HG03354 (cell line): ENCODE results near the gene IL36A.

Experiments used
- ATAC-seq: cut with Tn5 transposase; IDR thresholded peaks from one replicate; pipeline ENCODE4 v1.9.1; 2021; ENCODE audit warnings: mild to moderate bottlenecking; ENCODE audit not compliant: unreplicated experiment, poor library complexity, severe bottlenecking

IL36A gene

DNA sequence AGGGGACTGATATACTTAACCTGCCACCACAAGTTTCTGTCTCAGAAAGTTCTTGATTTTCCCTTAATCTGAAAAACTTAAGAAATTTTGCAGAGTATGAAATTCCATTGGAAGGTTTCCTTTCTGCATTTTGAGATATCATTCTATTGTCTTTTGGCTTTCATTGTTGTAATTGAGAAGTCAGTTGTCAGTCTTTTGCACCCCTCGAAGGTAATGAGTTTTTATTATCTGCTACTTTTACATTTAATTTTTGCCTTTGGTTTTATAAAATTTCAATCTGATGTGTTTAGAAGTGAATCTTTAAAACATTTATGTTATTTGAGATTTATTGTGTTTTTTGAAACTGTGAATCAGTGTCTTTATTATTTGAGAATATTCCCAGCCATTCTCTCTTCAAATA is 4.8 kb upstream of the IL36A start:
- ATAC-seq = no peak

DNA sequence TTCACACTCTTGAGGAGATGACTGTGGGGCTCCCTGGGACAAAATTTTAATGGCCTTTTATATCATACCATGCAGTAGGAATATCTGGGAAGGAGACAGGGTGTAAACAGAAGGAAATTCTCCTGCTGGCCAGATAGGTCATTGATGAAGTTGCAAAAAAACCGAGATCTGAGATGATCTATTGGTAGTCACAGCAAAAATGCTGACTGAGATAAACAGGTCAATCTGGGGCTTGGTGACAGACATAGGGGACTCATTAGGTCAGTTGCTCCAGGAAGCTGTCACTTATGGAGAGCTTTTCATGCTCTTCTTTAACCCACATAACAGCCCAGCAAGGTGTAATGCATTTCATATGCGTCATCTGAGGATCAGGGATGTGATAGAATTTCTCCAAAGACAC is 2.6 kb upstream of the IL36A start:
- ATAC-seq = no peak

DNA sequence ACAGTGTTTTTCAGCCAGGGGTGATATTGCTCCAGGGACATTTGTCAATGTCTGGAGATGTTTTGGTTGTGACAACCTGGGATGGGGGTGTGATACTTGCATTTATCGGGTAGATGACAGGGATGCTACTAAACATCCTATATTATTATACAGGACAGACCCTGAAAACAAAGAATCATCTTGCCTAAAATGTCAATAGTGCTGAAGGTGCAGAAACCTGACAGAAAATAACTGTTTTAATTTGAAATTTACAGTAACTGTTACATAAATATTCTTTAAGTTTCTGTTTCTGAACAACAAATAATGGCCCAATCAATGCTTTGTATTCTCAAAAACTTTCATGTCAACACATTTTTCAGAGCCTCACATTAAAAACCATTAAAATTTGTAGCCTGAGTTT is 2.0 kb downstream of the IL36A start:
- no peak for ATAC-seq

DNA sequence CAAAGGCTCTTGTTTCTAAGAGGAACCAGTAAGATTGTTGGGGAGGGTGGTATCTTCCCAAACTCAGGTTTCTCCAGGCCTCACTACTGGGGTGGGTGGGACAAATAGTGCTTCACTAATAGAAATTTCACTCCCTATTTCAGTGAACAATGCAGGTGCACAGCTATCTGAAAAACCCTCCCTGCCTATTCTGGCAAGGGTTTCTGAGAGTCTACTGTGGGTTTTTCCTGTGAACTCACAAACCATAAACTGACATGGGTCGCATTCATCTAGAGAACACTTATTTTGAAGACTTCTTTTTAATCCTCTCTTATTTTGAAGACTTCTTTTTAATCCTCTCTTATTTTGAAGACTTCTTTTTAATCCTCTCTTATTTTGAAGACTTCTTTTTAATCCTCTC is 4.4 kb downstream of the IL36A start:
- ATAC-seq = no peak

DNA sequence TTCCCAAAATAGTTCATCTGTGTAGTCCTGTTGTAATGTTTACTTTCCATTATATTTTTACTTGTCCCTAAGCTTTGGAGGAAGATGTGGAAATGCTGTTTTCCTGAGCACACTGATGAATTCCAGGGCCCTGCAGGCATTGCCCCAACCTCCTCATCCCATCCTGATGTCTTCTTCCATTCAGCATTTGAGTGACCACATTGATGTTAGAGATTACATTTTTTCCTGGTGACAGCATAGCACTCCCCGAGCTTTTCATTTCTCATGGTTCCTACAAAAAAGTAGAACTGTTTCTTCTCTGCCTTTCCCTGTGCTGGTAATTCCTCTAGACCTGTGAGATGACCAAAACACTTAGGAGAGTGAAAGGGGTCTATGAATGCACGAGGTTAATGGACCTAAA is 4.8 kb downstream of the IL36A start:
- no peak for ATAC-seq

DNA sequence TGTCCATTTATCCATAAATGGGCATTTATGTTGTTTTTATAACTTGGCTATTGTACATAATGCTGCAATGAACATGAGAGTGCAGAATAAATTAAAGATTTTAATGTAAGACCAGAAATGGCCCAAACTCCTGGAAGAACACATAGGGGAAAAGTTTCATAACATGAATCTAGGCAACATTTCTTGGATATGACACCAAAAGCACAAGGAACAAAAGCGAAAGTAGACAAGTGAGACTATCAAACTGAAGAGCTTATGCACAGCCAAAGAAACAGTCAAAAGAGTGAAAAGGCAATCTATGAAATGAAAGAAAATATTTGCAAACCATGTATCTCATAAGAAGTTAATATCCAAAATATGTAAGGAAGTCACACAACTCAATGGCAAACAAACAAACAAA is 5.8 kb downstream of the IL36A start:
- no peak for ATAC-seq

DNA sequence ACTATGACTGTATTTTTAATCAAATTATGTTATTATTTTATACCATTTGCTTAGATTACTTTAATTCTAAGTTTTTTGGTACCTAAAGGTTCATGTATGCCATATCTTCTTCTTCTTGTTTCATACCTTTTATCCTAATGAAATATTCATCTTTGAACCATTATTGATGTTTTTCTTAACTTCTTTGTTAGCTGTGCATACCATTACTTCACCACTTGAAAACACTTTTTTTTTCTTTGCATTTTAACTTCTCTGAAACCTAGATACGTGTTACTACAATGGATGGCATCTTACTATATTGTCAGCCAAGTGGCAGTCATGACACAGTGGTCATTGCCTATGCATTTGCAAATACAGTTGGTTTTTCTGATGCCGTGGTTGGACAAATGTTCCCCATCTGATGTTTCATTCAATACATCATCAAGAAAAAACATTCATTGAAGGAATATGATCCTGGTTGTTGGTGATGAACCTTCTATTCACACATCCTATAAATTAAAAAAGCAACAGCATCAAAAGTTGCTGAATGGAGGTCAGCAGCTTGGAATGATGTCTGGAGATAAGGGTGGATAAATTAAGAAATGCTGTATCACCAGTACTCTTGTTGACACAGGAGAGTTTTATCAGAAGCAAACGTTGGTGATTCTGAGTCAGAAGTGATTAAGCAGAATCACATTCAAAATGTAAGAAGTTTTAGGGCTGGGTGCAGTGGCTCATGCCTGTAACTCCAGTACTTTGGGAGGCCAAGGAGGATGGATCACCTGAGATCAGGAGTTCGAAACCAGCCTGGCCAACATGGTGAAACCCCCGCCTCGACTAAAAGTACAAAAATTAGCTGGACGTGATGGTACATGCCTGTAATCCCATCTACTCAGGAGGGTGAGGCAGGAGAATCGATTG is 7.4 kb downstream of the IL36A start:
- no peak for ATAC-seq

DNA sequence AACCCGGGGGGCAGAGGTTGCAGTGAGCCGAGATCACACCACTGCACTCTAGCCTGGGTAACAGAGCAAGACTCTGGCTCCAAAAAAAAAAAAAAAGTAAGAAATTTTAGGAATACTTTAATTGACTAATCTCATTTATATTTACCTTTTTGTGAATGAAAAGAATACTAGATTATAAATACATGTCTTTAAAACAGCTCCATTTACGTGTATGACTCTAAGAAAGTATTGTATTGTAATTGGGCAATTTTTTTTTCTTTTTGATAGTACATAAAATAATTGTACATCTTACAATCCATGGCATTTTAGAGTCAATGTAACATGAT is 8.0 kb downstream of the IL36A start:
- ATAC-seq = no peak

DNA sequence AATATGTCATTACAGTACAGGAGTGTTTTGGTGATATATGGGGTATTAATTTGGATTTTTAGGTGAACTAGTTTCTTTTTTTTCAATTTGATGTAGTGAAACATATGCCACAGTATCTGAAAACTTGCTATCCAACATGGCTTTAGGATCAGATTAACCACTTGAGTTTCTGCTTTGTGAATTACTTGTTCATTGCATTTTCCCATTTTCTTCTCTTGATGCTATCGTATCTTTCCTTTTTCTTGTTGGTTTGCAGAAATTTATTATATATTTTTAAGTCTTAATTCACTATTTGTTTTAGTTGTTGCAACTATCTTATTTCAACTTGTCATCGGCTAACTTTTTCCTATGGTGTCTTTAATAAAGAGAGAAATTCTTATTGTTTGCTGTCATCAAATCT is 8.8 kb downstream of the IL36A start:
- ATAC-seq = no peak

DNA sequence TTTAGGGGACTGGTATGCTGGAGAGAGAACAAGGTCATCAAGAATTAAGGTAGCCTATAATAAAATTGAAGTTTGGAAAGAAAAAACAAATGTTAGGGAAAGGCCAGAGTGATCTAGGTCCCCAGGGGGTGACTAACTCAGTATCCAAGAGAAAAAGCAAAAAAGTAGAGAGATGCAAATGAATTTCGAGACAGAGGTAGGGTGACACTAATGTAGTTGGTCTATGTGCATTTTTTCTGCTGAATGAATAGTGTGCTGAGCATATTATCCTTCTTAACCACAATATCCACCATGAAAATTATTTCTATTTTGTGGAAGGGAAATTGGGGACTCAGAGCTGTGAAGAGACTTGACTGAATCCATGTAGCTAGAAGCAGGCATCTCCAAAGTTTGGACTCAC is 9.8 kb downstream of the IL36A start:
- ATAC-seq = no peak

DNA sequence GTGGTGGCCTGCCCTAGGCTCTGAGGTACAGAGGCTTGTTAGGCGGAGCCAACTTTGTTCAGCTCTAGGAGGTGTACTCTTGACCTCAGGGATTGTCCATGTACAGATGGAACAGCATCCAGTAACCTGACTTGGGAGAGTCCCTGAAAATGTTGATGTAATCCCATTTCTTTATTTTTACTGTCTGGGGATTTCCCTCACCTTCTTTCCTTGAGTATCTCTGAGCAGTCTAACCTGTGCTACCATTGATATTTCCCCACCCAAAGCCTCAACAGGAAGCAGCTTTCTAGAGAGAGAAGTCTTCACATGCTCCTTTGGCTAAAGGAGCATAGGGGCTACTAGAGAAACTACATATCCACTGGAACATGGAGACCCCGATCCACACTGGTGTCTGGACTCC is 10.4 kb downstream of the IL36A start:
- no peak for ATAC-seq

DNA sequence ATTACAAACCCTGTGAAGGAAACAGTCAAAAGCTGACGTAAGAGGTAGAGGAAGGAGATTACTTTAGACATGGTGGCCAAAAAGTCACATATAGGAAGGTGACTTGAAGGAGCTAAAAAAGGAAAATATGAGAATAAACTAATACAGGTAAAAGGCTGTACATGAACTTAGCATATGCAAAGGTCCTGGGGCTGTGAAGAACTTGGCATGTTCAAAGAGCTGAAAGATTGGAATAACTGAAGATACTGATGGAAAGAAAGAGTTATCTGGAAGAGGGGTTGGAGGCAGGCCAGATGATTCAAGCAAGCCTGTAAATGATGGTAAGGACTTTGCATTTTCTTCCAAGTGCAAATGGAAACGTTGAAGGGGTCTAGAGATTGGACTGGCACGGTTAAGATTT is 13.2 kb downstream of the IL36A start:
- ATAC-seq = no peak

DNA sequence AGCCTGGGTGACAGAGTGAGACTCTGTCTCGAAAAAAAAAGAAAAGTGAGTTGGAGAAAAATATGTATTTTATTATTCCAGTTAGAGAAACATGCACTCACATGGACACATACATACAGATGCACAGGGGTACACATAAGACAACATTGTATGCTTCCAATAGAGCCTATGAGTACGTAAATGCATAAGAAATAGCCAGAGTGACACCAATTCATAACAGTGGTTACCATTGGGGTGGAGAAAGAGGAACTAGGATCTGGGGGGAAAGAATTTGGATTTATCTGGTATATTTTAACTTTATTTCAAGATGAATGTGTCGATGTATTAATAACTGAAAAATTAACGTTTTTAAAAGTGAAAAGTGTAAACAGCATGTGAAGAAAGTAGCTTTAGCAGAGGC is 16.1 kb downstream of the IL36A start:
- no peak for ATAC-seq

DNA sequence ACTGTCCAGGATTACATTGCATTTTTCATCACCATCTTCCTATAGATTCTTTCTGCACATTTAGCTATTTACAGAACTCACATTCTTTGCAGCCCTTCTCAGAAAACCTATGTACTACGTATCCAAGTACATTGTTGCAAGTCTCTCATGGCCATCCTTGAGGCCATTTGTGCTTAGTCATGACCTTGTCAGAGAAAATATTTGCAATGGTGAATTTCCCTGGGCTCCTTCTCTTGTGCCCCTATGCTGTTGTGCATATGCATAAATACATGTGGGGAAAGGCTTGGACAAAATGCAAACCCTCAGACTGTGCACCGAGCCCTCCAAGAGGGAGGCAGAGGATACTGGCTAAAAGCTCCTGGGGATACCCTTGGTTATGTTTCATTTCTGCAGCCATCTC is 19.5 kb downstream of the IL36A start:
- no peak for ATAC-seq

DNA sequence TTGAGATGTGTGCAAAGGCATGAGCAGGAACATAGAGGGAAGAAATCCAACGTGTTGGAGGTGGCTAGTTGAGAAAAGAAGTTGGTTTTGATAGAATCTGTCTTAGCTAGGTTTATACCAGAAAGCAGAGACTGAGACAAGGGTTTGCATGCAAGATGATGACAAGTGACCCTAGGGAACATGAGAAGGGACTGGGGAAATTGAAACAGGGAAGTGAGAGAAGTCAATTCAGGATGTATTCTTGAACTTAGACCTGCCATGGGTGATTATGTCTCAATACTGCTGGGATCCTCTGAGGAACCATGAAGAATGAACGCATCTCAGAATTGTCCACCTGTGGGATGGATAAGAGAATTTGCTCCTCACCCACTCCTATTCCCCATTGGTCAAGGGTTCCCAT is 20.5 kb downstream of the IL36A start:
- no peak for ATAC-seq

DNA sequence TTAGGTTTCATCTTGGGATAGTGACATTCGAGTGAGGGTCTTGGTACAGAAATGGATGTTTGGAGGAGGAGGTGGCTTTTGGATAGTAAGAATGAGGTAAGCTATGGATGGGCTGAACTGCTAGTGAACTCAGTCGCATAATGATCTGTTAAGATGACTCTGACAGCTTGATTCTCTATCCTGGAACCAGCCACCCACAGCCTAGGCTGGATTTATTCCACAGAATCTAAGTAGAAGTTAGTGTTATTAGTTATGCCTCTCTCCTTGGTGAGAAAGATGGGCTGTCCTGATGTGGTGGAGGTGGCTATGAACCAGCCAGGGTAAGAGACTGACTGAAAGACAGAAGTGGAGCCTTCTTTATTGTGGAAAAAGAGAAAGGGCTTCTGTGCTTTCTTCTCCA is 22.4 kb downstream of the IL36A start:
- no peak for ATAC-seq

DNA sequence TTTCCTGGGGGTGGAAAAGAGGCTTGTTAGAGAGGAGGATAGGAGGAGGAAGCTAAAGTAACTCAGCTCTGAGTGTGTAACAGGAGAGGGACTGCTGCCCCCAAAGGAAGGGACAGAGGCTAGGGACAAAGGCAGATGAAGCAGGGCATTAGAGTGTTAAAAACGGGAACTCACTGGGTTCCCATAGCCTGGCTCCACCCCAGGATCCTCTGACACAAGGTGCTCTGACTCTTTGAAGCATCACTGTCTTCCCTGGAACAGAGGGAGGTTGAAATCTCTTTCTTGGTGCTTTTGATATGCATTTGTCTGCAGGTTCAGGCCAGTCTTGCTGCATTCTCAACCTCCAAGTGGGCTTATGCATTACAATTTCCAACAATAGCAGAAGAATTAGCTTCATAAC is 22.9 kb downstream of the IL36A start:
- no peak for ATAC-seq

DNA sequence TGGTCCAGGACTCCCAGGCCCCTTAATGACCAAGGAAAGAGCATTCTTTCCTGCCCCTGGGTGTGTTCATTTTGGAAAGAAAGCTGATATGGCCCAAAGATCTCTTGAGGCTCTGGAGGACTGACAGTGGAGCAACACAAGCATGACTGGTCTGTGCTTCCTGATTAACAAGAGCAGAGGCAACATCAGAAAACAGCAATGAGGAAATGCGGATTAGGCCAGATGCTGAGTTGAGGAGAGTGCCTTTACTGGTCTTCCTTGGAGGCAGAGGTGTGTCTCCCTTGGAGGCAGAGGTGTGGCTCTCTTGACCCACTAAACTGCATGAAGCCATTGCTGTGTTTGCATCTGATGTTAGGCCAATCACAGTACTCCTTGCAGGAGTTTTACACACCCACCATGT is 27.5 kb downstream of the IL36A start:
- no peak for ATAC-seq

DNA sequence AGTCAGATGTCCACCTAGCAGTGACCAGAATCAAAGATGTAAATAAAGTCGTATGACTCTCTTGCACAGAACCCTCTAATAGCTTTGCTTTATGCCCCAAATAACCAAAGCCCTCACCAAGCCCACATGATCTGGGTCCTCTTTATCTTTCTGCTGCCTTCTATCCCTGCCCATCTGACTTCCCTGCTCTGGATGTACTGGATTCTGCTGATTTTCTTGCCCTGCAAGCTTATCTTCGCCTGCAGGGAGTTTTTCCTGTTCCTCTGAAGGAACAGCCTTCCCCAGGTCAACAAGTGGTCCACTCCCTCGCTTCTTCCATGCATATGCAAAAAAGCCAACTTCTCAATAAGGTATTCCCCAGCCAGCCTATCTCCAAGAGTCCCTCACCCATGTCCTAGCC is 28.8 kb downstream of the IL36A start:
- no peak for ATAC-seq

DNA sequence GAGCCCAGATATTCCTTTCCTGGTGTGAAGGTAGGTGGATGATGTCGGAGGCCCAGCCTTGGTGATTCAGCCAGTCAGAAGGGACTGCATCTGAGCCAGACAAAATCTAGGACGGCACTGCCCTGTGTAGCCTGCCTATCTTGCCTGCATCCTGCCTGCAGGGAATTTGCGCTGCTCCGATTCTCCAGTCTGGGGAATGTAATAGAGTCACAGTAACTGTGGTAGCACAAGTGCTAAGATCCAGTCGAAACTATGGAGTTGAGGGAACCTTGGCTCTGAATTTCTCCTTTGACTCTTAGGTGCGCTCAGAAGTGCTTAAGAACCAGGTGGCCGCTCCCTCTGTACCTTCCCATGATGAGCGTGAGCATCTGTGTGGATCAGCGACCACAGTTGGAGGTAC is 31.5 kb downstream of the IL36A start:
- no peak for ATAC-seq

DNA sequence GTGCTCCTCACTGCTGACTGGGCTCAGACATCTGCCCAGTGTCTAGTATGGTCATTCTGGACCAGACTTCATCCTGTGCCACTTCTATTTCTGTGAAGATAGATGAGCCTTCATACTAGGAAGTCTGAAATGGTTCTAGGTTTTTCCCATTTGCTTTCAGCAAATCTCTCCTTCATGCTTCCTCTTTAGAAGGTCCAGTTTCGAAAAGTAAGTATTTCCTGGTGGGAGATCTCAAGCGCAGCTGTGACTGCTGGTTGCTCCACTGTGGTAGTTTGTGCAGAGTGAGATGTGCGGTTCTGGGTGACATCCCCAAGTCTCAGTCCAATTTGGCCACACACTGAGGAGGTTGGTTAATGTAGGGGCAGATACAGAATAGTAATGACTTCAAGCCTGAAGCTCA is 33.0 kb downstream of the IL36A start:
- ATAC-seq = no peak

DNA sequence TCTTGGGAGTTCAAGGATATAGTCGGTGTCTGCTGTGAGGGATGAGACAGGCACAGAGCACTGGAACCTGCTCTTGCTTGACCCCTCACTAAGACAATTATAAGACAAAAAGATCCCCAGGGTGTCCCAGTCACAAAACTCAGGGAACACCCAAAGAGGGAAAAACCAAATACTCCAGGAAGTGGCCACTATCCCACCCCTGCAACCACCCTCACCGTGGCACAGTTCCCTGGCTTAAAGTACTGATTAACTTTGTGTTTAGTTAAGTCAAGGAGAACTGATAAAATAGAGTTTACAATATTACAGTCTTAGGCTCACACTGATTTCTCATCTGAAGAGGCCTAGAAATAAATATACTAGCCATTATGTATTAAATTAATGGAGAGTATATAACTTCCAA is 33.9 kb downstream of the IL36A start:
- no peak for ATAC-seq
